HepG2 (cell line): ENCODE measurements around the gene DHX16. TPM values are rescaled to one million over a fixed set of nuclear protein-coding genes. Genes with fewer than 3 reads are reported as not detected.
A peak's percentile ranks its signal among the peaks of the same experiment; 100 is the strongest.

Experiments
- FOXO1 ChIP-seq: sonication (generic); formaldehyde crosslinking; IDR thresholded peaks from 2 replicates; pipeline ENCODE4 v1.4.0; 2020; ENCODE audit warnings: missing genetic modification reagents
- GRHL1 ChIP-seq: sonication (generic); formaldehyde crosslinking; conservative IDR thresholded peaks from 2 replicates; pipeline ENCODE4 v1.8.0; 2022; ENCODE audit warnings: missing genetic modification reagents
- KLF11 ChIP-seq: IDR thresholded peaks from 2 replicates; pipeline ENCODE4 v1.6.1; 2016; ENCODE audit warnings: missing compliant biosample characterization
- MEIS1 ChIP-seq: sonication (generic); formaldehyde crosslinking; IDR thresholded peaks from 2 replicates; pipeline ENCODE4 v1.9.0; 2021; ENCODE audit warnings: mild to moderate bottlenecking, missing genetic modification reagents, moderate library complexity, borderline replicate concordance
- NR3C1 ChIP-seq: sonication (generic); formaldehyde crosslinking; IDR thresholded peaks from 2 replicates; pipeline ENCODE4 v1.4.0; 2020; ENCODE audit warnings: missing genetic modification reagents
- RARA ChIP-seq: IDR thresholded peaks from 2 replicates; pipeline ENCODE4 v1.6.1; 2016; ENCODE audit warnings: missing genetic modification reagents, missing compliant biosample characterization
- ZBTB38 ChIP-seq: sonication (generic); formaldehyde crosslinking; IDR thresholded peaks from 2 replicates; pipeline ENCODE4 v1.5.1; 2020; ENCODE audit warnings: mild to moderate bottlenecking, missing genetic modification reagents
- ZNF234 ChIP-seq: sonication (generic); formaldehyde crosslinking; conservative IDR thresholded peaks from 2 replicates; pipeline ENCODE4 v1.5.1; 2020; ENCODE audit warnings: mild to moderate bottlenecking, missing genetic modification reagents
- ZNF407 ChIP-seq: sonication (generic); formaldehyde crosslinking; IDR thresholded peaks from one replicate; pipeline ENCODE4 v1.5.1; 2020; ENCODE audit warnings: mild to moderate bottlenecking, missing genetic modification reagents; ENCODE audit errors: not compliant biosample characterization
- ZNF446 ChIP-seq: sonication (generic); formaldehyde crosslinking; IDR thresholded peaks from 2 replicates; pipeline ENCODE4 v1.5.0; 2020; ENCODE audit warnings: mild to moderate bottlenecking, missing genetic modification reagents
- polyA plus RNA-seq, 8 experiments: library from polyadenylated mRNA; depleted of rRNA in 3 of 8; stranded (reverse) in 7 of 8; unstranded in 1 of 8; fragments of >200 nt; fragmentation: Illumina TruSeq in 4 of 8; extraction: Trizol in 4 of 8; gene quantifications; 2 replicates each; pipeline versions ENCODE4 v1.2.1 to v1.2.3, GENCODE V29; 2011 to 2016; ENCODE audit warnings: low read depth in 4 of 8, missing spikeins in 1 of 8, mixed read lengths in 1 of 8; ENCODE audit not compliant: insufficient read depth in 1 of 8
- total RNA-seq, 5 experiments: library from RNA; depleted of rRNA; stranded (reverse); fragments of >200 nt; fragmentation: Illumina TruSeq; extraction: Trizol; gene quantifications; 2 replicates each; pipeline ENCODE4 v1.2.3, GENCODE V29; 2016; ENCODE audit warnings: low read depth in 1 of 5
- TF ChIP-seq, protein P1 (sequence below): sonication (generic); formaldehyde crosslinking; IDR thresholded peaks from 2 replicates; pipeline ENCODE4 v1.4.0; 2020; ENCODE audit warnings: missing genetic modification reagents, borderline replicate concordance
- TF ChIP-seq, protein P2 (sequence below): sonication (generic); formaldehyde crosslinking; IDR thresholded peaks from 2 replicates; pipeline ENCODE4 v1.4.0; 2020; ENCODE audit warnings: missing genetic modification reagents

Gene DHX16
- total and polyA plus RNA-seq, 2 of the 13 experiments (the other 11 are each of a cell fraction or from before 2014, with no cell fraction given) = 57.0 to 58.5 TPM

DNA sequence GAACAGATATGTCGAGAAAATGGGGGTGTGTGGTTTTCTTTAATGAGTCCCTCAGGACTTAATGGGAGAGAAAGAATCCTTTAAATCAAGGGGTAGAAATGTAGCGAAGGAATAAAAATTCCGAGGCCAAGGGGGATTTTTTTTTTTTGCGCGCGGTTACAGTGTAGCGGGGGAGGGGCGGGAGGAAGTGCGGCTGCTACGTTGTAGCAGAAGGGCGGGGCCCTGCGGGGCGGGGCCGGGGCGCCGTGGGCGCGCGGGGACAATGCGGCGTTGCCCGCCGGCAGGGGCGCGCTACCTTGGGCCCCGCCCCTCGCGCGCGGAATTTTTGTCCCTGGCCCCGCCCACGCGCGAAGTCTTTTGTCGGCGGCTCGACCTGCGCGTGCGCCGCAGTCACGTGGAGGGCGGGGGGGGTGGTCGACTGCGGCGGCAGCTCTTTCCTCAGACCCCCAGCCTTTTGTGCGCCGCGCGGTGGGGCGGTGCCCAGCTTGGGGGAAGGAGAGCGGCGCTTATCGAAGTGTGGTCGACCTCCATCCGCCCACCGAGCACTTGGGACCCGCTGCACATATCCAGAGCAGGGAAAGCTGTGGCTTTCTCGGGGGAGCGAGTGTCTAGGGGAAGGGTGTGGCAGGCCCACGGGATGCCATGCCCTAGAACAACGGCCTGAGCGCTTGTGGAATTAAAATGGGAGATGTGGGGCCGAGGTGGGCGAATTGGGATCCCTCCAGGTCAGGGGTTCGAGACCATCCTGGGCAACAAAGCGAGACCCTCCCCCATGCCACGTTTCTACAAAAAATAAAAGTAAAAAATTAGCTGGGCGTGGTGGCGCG is 48.6 kb upstream of the DHX16 start (continued):
- TF ChIP-seq GRHL1 (CRISPR knock-in tag) (no peak), FOXO1 (no peak; the same call in 1 of the 2 replicates), MEIS1 (CRISPR knock-in tag) (no peak), ZNF446 (CRISPR knock-in tag) (no peak), ZBTB38 (peak; percentile 84; the same call in 1 of the 2 replicates), ZNF407 (CRISPR knock-in tag) (no peak), NR3C1 (no peak), ZNF234 (CRISPR knock-in tag) (no peak; the same call in 1 of the 2 replicates), RARA (CRISPR knock-in tag) (no peak), KLF11 (CRISPR knock-in tag) (no peak; the same call in 1 of the 2 replicates)
- TF ChIP-seq, protein P1, sequence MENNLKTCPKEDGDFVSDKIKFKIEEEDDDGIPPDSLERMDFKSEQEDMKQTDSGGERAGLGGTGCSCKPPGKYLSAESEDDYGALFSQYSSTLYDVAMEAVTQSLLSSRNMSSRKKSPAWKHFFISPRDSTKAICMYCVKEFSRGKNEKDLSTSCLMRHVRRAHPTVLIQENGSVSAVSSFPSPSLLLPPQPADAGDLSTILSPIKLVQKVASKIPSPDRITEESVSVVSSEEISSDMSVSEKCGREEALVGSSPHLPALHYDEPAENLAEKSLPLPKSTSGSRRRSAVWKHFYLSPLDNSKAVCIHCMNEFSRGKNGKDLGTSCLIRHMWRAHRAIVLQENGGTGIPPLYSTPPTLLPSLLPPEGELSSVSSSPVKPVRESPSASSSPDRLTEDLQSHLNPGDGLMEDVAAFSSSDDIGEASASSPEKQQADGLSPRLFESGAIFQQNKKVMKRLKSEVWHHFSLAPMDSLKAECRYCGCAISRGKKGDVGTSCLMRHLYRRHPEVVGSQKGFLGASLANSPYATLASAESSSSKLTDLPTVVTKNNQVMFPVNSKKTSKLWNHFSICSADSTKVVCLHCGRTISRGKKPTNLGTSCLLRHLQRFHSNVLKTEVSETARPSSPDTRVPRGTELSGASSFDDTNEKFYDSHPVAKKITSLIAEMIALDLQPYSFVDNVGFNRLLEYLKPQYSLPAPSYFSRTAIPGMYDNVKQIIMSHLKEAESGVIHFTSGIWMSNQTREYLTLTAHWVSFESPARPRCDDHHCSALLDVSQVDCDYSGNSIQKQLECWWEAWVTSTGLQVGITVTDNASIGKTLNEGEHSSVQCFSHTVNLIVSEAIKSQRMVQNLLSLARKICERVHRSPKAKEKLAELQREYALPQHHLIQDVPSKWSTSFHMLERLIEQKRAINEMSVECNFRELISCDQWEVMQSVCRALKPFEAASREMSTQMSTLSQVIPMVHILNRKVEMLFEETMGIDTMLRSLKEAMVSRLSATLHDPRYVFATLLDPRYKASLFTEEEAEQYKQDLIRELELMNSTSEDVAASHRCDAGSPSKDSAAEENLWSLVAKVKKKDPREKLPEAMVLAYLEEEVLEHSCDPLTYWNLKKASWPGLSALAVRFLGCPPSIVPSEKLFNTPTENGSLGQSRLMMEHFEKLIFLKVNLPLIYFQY = no peak
- TF ChIP-seq, protein P2, sequence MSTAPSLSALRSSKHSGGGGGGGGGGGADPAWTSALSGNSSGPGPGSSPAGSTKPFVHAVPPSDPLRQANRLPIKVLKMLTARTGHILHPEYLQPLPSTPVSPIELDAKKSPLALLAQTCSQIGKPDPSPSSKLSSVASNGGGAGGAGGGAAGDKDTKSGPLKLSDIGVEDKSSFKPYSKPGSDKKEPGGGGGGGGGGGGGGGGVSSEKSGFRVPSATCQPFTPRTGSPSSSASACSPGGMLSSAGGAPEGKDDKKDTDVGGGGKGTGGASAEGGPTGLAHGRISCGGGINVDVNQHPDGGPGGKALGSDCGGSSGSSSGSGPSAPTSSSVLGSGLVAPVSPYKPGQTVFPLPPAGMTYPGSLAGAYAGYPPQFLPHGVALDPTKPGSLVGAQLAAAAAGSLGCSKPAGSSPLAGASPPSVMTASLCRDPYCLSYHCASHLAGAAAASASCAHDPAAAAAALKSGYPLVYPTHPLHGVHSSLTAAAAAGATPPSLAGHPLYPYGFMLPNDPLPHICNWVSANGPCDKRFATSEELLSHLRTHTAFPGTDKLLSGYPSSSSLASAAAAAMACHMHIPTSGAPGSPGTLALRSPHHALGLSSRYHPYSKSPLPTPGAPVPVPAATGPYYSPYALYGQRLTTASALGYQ (CRISPR knock-in tag) = peak; percentile 55; the same call in 1 of the 2 replicates
